Fibroblast of skin of scalp (primary cell): ENCODE data around the gene P2RY6.
"Not testable (repeated sequence)": the region's sequence is repeated elsewhere in the genome, so short reads cannot be mapped to it uniquely, and the experiment has no call there.

Source experiments
- DNase-seq: peaks from one replicate; pipeline ENCODE4 v3.0.0-alpha.2; 2013

P2RY6 gene

GRCh38 chr11:73262851-73263495 lies 9.2 kb upstream of the P2RY6 start:
- no peak for DNase-seq

GRCh38 chr11:73263640-73264039 lies 8.5 kb upstream of the P2RY6 start:
- no peak for DNase-seq

GRCh38 chr11:73265278-73265810 lies 6.8 kb upstream of the P2RY6 start:
- peak; percentile 18 for DNase-seq

GRCh38 chr11:73265853-73266645 lies 6.1 kb upstream of the P2RY6 start:
- DNase-seq = no peak

- no peak for DNase-seq
These were observed 5.5 kb upstream of the P2RY6 start for GRCh38 chr11:73266646-73267020.

GRCh38 chr11:73267122-73267846 lies 4.9 kb upstream of the P2RY6 start:
- DNase-seq = no peak

- DNase-seq = no peak
These were observed 4.1 kb upstream of the P2RY6 start for GRCh38 chr11:73267906-73268540.

GRCh38 chr11:73268671-73269271 lies 3.4 kb upstream of the P2RY6 start:
- no peak for DNase-seq

GRCh38 chr11:73269459-73270015 lies 2.6 kb upstream of the P2RY6 start:
- no peak for DNase-seq

- no peak for DNase-seq
These were observed 1.9 kb upstream of the P2RY6 start for GRCh38 chr11:73270016-73270854.

GRCh38 chr11:73270855-73271477 lies 1.2 kb upstream of the P2RY6 start:
- DNase-seq = no peak

- DNase-seq = not testable (repeated sequence)
These were observed 666 bp upstream of the P2RY6 start for GRCh38 chr11:73271478-73271865.

- DNase-seq = no peak
These were observed 521 bp downstream of the P2RY6 start for GRCh38 chr11:73272680-73273038.

- DNase-seq = no peak
These were observed 1.2 kb downstream of the P2RY6 start for GRCh38 chr11:73273222-73273895.

- DNase-seq = not testable (repeated sequence)
These were observed 2.1 kb downstream of the P2RY6 start for GRCh38 chr11:73274191-73274590.

GRCh38 chr11:73274722-73275380 lies 2.7 kb downstream of the P2RY6 start:
- no peak for DNase-seq

GRCh38 chr11:73275381-73275750 lies 3.2 kb downstream of the P2RY6 start:
- no peak for DNase-seq

GRCh38 chr11:73277467-73277866 lies 5.3 kb downstream of the P2RY6 start:
- no peak for DNase-seq

GRCh38 chr11:73280626-73281025 lies 8.5 kb downstream of the P2RY6 start:
- no peak for DNase-seq
